Suprapubic skin (tissue), 4 donors: Measurements from ENCODE around the gene CADPS2. TPM values are rescaled to one million over a fixed set of nuclear protein-coding genes. Genes with fewer than 3 reads are reported as not detected.

Experiments
- DNase-seq, 2 donors: peaks; one replicate each; pipeline ENCODE4 v3.0.0-alpha.2; 2019; ENCODE audit warnings: low spot score in 2 of 2
- H3K27ac ChIP-seq: fragments of 200-600 bp; sonication (generic); one replicate; pipeline ENCODE4 v1.5.1; 2019
- H3K27me3 ChIP-seq: fragments of 200-600 bp; sonication (generic); one replicate; pipeline ENCODE4 v1.5.1; 2019
- H3K36me3 ChIP-seq: fragments of 200-600 bp; sonication (generic); one replicate; pipeline ENCODE4 v1.5.1; 2019
- H3K4me1 ChIP-seq: fragments of 200-600 bp; sonication (generic); one replicate; pipeline ENCODE4 v1.5.1; 2019
- H3K4me3 ChIP-seq: fragments of 200-600 bp; sonication (generic); one replicate; pipeline ENCODE4 v1.5.1; 2019; ENCODE audit warnings: mild to moderate bottlenecking
- H3K9me3 ChIP-seq: fragments of 200-600 bp; sonication (generic); one replicate; pipeline ENCODE4 v1.5.1; 2019
- CTCF ChIP-seq, 2 donors: fragments of 200-600 bp in 1 of 2; fragments of 450-650 bp in 1 of 2; sonication (generic) in 1 of 2; IDR thresholded peaks; one replicate each; pipeline ENCODE4 v1.5.1; 2016 to 2019; ENCODE audit warnings: antibody characterized with exemption in 2 of 2, mild to moderate bottlenecking in 1 of 2, moderate library complexity in 1 of 2
- EP300 ChIP-seq: sonication (generic); formaldehyde crosslinking; IDR thresholded peaks from one replicate; pipeline ENCODE4 v1.6.1; 2017; ENCODE audit warnings: antibody characterized with exemption
- POLR2A ChIP-seq, 2 donors: fragments of 450-650 bp; IDR thresholded peaks; one replicate each; pipeline ENCODE4 v1.6.1; 2017; ENCODE audit warnings: antibody characterized with exemption in 2 of 2, mild to moderate bottlenecking in 2 of 2, moderate library complexity in 2 of 2
- POLR2AphosphoS5 ChIP-seq, 3 donors: sonication (generic); formaldehyde crosslinking; IDR thresholded peaks; one replicate each; pipeline ENCODE4 v1.6.1; 2017; ENCODE audit warnings: antibody characterized with exemption in 3 of 3
- WGBS: methylation state at CpG from one replicate; pipeline ENCODE4 v1.1.5; 2018; 5-methylcytosine and 5-hydroxymethylcytosine counted together
- total RNA-seq, 4 donors: library from RNA; depleted of rRNA; stranded (reverse); fragments of >200 nt; gene quantifications; one replicate each; pipeline ENCODE4 v1.1.0, GENCODE V29; 2016

The CADPS2 gene
- total RNA-seq, 4 donors from 2014 or later: 3.9 to 9.8 (median 8.1) TPM

- Histone ChIP-seq H3K27ac (no peak overlapping the region), H3K9me3 (no peaks in the 10 kb centered on the region), H3K4me3 (no peak overlapping the region), H3K27me3 (no peaks in the 10 kb centered on the region), H3K4me1 (peaks cover 9% of the 10 kb centered on the region), H3K36me3 (no peaks in the 10 kb centered on the region)
- TF ChIP-seq EP300 (no peak), POLR2A (IDR thresholded peaks at IDR 0.05) (no peak), CTCF (IDR thresholded peaks at IDR 0.05) (no peak), POLR2AphosphoS5 (IDR thresholded peaks at IDR 0.05) (no peak)
- no peak for DNase-seq
- 87% methylated on average over 7 of the region's 7 CpGs for WGBS
Measured at GRCh38 chr7:122675621-122676020, 210.6 kb downstream of the CADPS2 start.

- peaks cover 9% of the 10 kb centered on the region for H3K4me1 ChIP-seq
- H3K36me3 ChIP-seq: no peaks in the 10 kb centered on the region
- TF ChIP-seq CTCF (IDR thresholded peaks at IDR 0.05) (no peak), EP300 (no peak), POLR2A (IDR thresholded peaks at IDR 0.05) (no peak), POLR2AphosphoS5 (IDR thresholded peaks at IDR 0.05) (no peak)
- H3K9me3 ChIP-seq: no peaks in the 10 kb centered on the region
- 46% methylated on average over 7 of the region's 7 CpGs for WGBS
- H3K27me3 ChIP-seq: no peaks in the 10 kb centered on the region
- H3K27ac ChIP-seq: no peak overlapping the region
- no peak for DNase-seq
- no peak overlapping the region for H3K4me3 ChIP-seq
Measured at GRCh38 chr7:122675011-122675410, 211.2 kb downstream of the CADPS2 start.

- Histone ChIP-seq H3K4me3 (peak overlapping the region; percentile 6), H3K27ac (peak overlapping the region; percentile 55), H3K27me3 (no peaks in the 10 kb centered on the region), H3K4me1 (peaks cover 9% of the 10 kb centered on the region), H3K36me3 (no peaks in the 10 kb centered on the region), H3K9me3 (no peaks in the 10 kb centered on the region)
- 8% methylated on average over 4 of the region's 4 CpGs for WGBS
- TF ChIP-seq POLR2A (IDR thresholded peaks at IDR 0.05) (no peak), POLR2AphosphoS5 (IDR thresholded peaks at IDR 0.05) (no peak), CTCF (IDR thresholded peaks at IDR 0.05) (no peak), EP300 (no peak)
- no peak for DNase-seq
Measured at GRCh38 chr7:122674502-122674901, 211.8 kb downstream of the CADPS2 start.

- TF ChIP-seq POLR2A (IDR thresholded peaks at IDR 0.05) (no peak), CTCF (IDR thresholded peaks at IDR 0.05) (no peak), POLR2AphosphoS5 (IDR thresholded peaks at IDR 0.05) (no peak), EP300 (no peak)
- Histone ChIP-seq H3K27me3 (no peaks in the 10 kb centered on the region), H3K27ac (peak overlapping the region; percentile 55), H3K9me3 (no peaks in the 10 kb centered on the region), H3K4me1 (peaks cover 9% of the 10 kb centered on the region), H3K36me3 (no peaks in the 10 kb centered on the region), H3K4me3 (peak overlapping the region; percentile 6)
- 86% methylated on average over 3 of the region's 21 CpGs for WGBS
- DNase-seq: no peak
Measured at GRCh38 chr7:122673951-122674350, 212.3 kb downstream of the CADPS2 start.

- Histone ChIP-seq H3K27me3 (no peaks in the 10 kb centered on the region), H3K9me3 (no peaks in the 10 kb centered on the region), H3K36me3 (no peaks in the 10 kb centered on the region), H3K27ac (no peak overlapping the region), H3K4me3 (no peak overlapping the region), H3K4me1 (peaks cover 9% of the 10 kb centered on the region)
- no peak for TF ChIP-seq CTCF (IDR thresholded peaks at IDR 0.05)
- TF ChIP-seq POLR2A (IDR thresholded peaks at IDR 0.05): no peak
- no peak for TF ChIP-seq POLR2AphosphoS5 (IDR thresholded peaks at IDR 0.05)
- no peak for TF ChIP-seq EP300
- WGBS: 94% methylated on average over 8 of the region's 8 CpGs
- DNase-seq: no peak
Measured at GRCh38 chr7:122672536-122672935, 213.7 kb downstream of the CADPS2 start.
